Measurements from ENCODE around the gene BIRC5. TPM values are rescaled to one million over a fixed set of nuclear protein-coding genes. Genes with fewer than 3 reads are reported as not detected.

Gene BIRC5
- 68.0 and 129 TPM in 2 replicates for total RNA-seq

DNA sequence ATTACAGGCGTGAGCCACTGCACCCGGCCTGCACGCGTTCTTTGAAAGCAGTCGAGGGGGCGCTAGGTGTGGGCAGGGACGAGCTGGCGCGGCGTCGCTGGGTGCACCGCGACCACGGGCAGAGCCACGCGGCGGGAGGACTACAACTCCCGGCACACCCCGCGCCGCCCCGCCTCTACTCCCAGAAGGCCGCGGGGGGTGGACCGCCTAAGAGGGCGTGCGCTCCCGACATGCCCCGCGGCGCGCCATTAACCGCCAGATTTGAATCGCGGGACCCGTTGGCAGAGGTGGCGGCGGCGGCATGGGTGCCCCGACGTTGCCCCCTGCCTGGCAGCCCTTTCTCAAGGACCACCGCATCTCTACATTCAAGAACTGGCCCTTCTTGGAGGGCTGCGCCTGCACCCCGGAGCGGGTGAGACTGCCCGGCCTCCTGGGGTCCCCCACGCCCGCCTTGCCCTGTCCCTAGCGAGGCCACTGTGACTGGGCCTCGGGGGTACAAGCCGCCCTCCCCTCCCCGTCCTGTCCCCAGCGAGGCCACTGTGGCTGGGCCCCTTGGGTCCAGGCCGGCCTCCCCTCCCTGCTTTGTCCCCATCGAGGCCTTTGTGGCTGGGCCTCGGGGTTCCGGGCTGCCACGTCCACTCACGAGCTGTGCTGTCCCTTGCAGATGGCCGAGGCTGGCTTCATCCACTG lies at the start of gene BIRC5:
Gene BIRC5 (plus strand): TSS at position 238 of the 690 bp plus-strand sequence. CDS start 64 bp downstream, at position 302.
- no peak for DNase-seq (ENCODE audit: low read depth)
- H3K4me3 ChIP-seq (ENCODE audit: low read depth, low read length), result peak within 1 kb of the TSS; percentile 82
- TF ChIP-seq, protein P1, sequence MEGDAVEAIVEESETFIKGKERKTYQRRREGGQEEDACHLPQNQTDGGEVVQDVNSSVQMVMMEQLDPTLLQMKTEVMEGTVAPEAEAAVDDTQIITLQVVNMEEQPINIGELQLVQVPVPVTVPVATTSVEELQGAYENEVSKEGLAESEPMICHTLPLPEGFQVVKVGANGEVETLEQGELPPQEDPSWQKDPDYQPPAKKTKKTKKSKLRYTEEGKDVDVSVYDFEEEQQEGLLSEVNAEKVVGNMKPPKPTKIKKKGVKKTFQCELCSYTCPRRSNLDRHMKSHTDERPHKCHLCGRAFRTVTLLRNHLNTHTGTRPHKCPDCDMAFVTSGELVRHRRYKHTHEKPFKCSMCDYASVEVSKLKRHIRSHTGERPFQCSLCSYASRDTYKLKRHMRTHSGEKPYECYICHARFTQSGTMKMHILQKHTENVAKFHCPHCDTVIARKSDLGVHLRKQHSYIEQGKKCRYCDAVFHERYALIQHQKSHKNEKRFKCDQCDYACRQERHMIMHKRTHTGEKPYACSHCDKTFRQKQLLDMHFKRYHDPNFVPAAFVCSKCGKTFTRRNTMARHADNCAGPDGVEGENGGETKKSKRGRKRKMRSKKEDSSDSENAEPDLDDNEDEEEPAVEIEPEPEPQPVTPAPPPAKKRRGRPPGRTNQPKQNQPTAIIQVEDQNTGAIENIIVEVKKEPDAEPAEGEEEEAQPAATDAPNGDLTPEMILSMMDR (conservative IDR thresholded peaks at IDR 0.05; ENCODE audit: low read depth, low read length), result no peak

- DNase-seq (ENCODE audit: low read depth), result no peak
- no peak overlapping the region for H3K4me3 ChIP-seq (ENCODE audit: low read depth, low read length)
- TF ChIP-seq, protein P1 (conservative IDR thresholded peaks at IDR 0.05; ENCODE audit: low read depth, low read length), result no peak
These were observed 49.1 kb upstream of the BIRC5 start for GRCh38 chr17:78164748-78165607.

DNA sequence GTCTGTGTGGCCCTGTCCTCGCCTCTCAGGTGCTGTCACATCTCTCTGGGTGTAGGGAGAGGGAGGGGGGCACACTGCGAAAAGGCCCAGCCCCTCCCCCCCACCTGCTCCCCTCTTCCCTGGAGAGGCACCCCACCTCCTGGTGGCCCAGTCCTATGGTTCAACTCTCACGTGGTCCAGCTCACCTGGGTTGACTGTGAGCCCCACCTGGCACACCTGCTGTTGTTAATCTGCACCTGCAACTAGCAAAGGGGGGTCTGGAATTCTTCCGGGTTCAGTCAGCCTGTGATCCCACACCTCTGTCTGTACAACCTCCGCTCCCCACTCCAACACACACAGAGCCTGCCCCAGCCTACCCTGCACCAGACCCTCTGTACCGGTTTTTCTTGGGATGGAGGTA lies 47.6 kb upstream of the BIRC5 start:
- no peak overlapping the region for H3K4me3 ChIP-seq (ENCODE audit: low read depth, low read length)
- DNase-seq (ENCODE audit: low read depth), result no peak
- TF ChIP-seq, protein P1 (conservative IDR thresholded peaks at IDR 0.05; ENCODE audit: low read depth, low read length), result no peak

- TF ChIP-seq, protein P1 (conservative IDR thresholded peaks at IDR 0.05; ENCODE audit: low read depth, low read length), result no peak
- DNase-seq (ENCODE audit: low read depth), result no peak
- H3K4me3 ChIP-seq (ENCODE audit: low read depth, low read length), result peak within 1 kb of the TSS; percentile 73
These were observed 45.7 kb upstream of the BIRC5 start, which contains the start of gene SYNGR2 for GRCh38 chr17:78168242-78168902. Gene SYNGR2 (plus strand): TSS chr17:78168581. CDS start chr17:78168617, 36 bp downstream.

GRCh38 chr17:78168903-78169793 lies 44.9 kb upstream of the BIRC5 start:
- no peak for DNase-seq (ENCODE audit: low read depth)
- TF ChIP-seq, protein P1 (conservative IDR thresholded peaks at IDR 0.05; ENCODE audit: low read depth, low read length), result no peak
- H3K4me3 ChIP-seq (ENCODE audit: low read depth, low read length), result peak overlapping the region; percentile 73
